GM18505 (cell line): ENCODE results near the gene HENMT1.
"Not testable (repeated sequence)": the region's sequence is repeated elsewhere in the genome, so short reads cannot be mapped to it uniquely, and the experiment has no call there.

Experiments used
- ATAC-seq: cut with Tn5 transposase; IDR thresholded peaks from one replicate; pipeline ENCODE4 v1.9.1; 2021; ENCODE audit not compliant: unreplicated experiment
- POLR2A ChIP-seq: IDR thresholded peaks from 4 replicates; pipeline ENCODE4 v1.6.1; 2011; ENCODE audit warnings: borderline replicate concordance; ENCODE audit not compliant: insufficient read depth, insufficient read length; ENCODE audit errors: extremely low read depth

The HENMT1 gene

DNA sequence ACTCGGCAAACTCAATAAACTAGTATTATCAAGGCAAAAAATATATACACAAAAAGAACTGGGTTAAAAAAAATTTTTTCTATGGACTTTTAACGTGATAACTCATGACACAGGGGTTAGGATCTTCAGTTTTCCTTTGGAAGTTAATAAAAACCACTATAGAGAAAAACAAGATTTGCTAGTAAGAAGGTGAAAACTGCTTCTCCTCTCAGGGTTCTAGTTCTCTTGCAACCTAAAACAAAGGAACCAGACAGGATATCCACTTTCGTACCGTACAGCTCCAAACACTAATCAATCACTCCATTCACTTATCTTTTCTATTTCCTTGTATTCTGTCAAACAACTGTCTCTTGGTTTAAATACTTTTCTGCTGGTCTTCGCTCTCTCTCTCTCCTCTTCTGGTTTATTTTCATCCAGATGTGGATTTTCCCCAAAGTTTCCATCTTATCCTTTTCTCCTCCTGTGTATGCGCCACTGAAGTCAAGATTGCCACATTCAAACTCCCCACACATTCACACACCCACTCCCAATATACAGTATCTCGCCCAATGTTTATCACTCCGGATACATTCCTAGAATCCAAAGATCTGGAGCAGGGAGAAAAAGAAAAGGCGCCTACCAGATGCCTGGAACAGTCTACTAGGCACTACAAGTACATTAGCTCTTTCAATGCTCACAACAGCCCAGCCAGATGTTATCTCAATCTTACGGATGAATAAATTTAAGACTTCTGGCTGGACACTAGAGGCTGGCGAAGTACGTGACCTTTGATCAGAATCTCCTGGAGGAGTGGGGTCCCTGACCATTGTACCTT, 30.4 kb upstream of the HENMT1 start:
- TF ChIP-seq POLR2A: no peak
- no peak for ATAC-seq

- TF ChIP-seq POLR2A: no peak
- ATAC-seq: no peak
Measured at GRCh38 chr1:108686614-108687313, 25.9 kb upstream of the HENMT1 start.

GRCh38 chr1:108685529-108685928, 24.6 kb upstream of the HENMT1 start:
- no peak for ATAC-seq
- no peak for TF ChIP-seq POLR2A

- not testable (repeated sequence) for ATAC-seq
Measured at GRCh38 chr1:108681701-108682100, 20.8 kb upstream of the HENMT1 start.

DNA sequence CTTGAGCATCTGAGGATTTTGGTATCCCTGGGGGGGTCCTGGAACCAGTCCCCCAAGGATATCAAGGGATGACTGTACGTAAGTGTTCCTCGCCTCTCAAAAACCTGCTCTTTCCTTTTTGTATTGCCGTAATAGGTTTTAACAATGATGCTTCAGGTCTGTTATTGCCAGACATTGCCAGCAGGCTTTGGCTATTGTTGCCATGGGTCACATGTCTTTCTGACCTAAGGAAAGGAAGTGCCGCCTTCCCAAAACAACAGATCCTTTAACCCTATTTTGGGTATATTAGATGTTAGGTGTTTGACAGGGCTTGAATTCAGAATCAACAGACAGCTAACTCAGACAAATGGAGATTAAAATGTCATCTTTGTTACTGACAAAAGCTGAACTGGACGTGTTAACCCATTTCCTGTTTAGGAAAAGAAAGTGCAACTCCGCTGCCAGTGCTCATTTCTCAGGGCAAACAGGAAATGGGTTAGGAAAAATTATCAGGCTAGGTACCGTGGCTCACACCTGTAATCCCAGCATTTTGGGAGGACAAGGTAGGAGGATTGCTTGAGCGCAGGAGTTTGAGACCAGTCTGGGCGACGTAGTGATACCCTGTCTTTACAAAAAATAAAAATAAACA, 18.8 kb upstream of the HENMT1 start:
- TF ChIP-seq POLR2A: no peak
- no peak for ATAC-seq

DNA sequence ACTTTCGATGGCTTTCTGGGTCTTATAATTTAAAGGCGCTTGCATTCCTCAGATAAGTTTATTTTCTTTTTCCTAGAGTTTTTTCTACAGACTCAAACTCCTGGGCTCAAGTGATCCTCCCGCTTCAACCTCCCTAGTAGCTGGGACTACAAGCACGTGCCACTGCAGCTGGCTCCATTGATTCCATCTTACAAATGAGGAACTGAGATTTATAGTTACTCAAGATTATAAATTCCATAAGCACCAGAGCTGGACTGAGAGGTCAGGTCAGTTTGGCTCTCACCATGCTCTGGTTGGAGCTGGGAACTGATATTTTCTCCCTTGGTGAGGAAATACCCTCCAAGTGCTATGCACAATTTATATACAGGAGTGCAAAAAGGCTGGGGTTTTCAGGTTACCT, 17.8 kb upstream of the HENMT1 start:
- no peak for TF ChIP-seq POLR2A
- no peak for ATAC-seq

DNA sequence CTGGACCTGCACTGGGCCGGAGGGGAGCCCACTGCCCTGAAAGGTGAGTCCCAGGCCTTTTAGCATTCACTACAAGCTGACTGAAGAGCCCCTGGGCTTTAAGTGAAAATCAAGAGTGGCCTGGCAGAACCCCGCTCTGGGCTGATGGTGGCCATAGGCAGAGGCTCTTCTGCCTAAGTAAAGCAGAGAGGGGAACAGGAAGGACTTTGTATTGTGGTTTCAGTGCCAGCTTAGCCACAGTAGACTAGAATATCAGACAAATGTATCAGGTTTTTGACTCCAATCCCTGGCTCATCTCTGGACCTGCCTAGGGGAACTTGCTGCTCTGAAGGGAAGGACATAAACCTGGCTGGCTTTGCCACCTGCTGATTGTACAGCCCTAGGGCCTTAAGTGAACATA, 10.2 kb upstream of the HENMT1 start:
- no peak for ATAC-seq
- TF ChIP-seq POLR2A: no peak

DNA sequence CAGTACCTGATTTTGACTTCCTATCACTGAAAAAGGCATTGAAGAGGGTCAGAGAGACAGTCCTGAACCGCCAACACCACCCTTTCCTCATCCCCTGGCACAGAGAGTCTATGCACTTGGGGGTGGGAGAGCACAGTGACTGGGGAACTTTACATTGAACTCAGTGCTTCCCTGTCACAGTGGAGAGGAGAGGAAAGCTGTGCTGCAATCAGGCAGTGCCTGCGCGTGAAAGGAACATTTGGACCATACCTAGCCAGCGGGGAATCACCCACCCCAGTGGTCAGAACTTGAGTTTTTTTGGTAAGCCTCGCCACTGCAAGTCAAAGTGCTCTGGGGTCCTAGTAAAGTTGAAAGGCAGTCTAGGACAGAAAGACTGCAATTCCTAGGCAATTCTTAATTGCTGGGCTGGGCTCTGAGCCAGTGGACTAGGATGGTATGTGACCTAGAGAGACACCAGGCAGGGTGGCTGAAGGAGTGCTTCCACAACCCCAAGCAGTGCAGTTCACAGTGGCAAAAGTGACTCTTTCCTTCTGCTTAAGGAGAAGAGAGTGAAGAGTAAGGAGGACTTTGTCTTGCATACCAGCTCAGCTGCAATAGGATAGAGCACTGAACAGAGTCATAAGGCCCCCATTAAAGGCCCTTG, 9.4 kb upstream of the HENMT1 start:
- ATAC-seq: no peak
- no peak for TF ChIP-seq POLR2A

DNA sequence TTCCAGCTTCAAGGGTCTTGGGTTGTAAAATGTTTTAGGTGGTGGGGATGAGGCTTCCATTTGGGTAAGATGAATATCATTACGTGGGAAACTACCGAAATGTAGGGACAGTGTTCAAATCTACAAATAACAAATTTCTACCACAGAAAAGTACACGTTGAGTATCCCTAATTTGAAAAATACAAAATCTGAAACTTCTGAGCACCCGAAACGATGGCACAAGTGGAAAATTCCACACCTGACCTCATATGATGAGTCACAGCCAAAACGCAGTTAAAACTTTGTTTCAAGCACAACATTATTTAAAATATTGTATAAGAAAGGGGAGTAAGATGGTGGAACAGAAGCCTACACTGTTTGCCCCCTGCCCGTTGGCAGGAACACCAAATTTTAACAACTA, 8.8 kb upstream of the HENMT1 start:
- no peak for ATAC-seq

DNA sequence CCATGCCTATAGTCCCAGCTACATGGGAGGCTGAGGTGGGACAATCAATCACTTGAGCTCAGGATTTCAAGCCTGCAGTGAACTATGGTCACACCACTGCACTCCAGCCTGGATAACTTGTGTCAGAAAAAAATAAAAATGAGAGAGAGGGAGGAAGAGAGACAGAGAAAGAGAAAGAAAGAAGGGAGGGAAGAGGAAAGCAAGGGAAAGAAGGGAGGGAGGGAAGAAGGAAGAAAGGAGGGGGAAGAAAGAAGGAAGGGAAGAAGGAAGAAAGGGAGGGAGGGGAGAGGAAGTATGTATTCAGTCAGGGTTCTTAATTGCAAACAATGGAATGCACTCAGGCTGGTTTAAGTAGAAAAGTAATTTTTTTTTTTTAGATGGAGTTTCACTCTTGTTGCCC, 7.9 kb upstream of the HENMT1 start:
- ATAC-seq: no peak
- no peak for TF ChIP-seq POLR2A

More for the DNA sequence above, 8.8 kb upstream of the HENMT1 start:
- TF ChIP-seq POLR2A: no peak

DNA sequence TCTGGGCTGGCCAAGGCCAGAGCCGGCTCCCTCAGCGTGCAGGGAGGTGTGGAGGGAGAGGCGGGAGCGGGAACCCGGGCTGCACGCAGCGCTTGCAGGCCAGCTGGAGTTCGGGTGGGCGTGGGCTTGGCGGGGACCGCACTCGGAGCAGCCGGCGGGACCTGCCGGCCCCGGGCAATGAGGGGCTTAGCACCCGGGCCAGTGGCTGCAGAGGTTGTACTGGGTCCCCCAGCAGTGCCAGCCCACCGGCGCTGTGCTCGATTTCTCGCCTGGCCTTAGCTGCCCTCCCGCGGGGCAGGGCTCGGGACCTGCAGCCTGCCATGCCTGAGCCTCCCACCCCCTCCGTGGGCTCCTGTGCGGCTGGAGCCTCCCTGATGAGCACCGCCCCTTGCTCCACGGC, 6.5 kb upstream of the HENMT1 start:
- not testable (repeated sequence) for ATAC-seq

GRCh38 chr1:108665771-108666170, 4.9 kb upstream of the HENMT1 start:
- no peak for TF ChIP-seq POLR2A
- ATAC-seq: no peak

DNA sequence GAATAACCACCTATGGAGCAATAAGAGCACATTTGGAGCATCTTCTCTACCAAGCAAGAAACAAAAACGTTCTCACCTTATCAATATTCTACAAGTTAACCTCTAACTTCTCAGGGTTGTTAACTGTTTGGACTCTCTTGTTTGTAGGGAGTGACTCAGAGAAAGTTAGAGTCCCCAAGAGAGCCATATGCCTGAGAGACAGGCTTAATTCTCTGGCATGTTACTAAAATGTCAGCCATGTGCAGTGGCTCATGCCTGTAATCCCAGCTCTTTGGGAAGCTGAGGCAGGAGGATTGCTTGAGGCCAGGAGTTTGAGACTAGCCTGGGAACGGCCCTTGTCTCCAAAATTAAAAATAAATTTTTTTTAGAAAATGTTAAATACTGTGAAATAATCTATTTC, 4.2 kb upstream of the HENMT1 start:
- no peak for TF ChIP-seq POLR2A
- ATAC-seq: no peak

GRCh38 chr1:108664481-108664880, 3.6 kb upstream of the HENMT1 start:
- TF ChIP-seq POLR2A: no peak
- no peak for ATAC-seq

DNA sequence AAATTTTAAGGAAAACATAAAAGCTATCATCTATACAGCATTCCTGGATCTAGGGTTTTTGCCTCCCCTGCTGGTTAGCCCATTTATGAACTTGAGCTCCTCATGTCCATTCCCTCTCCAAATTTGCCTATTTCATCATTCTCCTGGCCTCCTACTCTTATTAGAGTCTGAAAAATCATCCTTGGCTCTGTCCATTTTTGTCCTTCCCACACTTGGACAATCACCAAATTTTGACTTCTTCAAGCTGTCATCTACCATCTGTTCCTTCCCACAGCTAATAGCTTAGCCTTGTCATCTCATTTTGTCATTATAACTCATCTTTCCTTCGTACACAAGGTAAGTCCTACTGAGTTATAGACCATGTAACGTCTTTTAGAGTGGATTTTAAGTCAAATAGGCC, 2.2 kb upstream of the HENMT1 start:
- no peak for TF ChIP-seq POLR2A
- ATAC-seq: no peak
